ENCODE results near the gene HACD3.

DNA sequence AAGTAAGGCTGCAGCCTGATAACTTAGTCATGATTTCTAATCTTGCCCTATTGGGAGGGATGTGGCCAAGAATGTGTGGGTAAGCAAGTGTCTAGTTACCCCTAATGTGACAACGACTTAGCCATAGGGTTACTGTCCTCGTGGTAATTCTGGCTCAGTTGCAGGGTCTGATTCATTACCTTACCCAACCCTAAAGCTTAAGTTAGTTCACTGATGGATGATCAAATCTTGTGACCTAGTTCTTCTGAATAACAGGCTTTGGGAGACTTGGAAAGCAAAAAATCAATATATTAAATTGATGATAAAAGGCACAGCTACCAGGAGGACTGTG lies 82.3 kb downstream of the HACD3 start:
- TF ChIP-seq, protein P1, sequence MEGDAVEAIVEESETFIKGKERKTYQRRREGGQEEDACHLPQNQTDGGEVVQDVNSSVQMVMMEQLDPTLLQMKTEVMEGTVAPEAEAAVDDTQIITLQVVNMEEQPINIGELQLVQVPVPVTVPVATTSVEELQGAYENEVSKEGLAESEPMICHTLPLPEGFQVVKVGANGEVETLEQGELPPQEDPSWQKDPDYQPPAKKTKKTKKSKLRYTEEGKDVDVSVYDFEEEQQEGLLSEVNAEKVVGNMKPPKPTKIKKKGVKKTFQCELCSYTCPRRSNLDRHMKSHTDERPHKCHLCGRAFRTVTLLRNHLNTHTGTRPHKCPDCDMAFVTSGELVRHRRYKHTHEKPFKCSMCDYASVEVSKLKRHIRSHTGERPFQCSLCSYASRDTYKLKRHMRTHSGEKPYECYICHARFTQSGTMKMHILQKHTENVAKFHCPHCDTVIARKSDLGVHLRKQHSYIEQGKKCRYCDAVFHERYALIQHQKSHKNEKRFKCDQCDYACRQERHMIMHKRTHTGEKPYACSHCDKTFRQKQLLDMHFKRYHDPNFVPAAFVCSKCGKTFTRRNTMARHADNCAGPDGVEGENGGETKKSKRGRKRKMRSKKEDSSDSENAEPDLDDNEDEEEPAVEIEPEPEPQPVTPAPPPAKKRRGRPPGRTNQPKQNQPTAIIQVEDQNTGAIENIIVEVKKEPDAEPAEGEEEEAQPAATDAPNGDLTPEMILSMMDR (IDR thresholded peaks at IDR 0.05) = no peak
- TF ChIP-seq POLR2A (IDR thresholded peaks at IDR 0.05) = no peak
